Right atrium auricular region (tissue), 2 donors: ENCODE measurements around the gene ADCY1. TPM values are rescaled to one million over a fixed set of nuclear protein-coding genes. Genes with fewer than 3 reads are reported as not detected.

Source experiments
- DNase-seq: peaks from one replicate; pipeline ENCODE4 v3.0.0-alpha.2; 2019; ENCODE audit warnings: low spot score
- H3K27ac ChIP-seq, 2 donors: fragments of 200-600 bp; sonication (generic); 1 replicate in 1 of 2; 2 replicates in 1 of 2; pipeline ENCODE4 v1.5.1; 2016 to 2019
- H3K27me3 ChIP-seq, 2 donors: fragments of 200-600 bp; sonication (generic); one replicate each; pipeline versions ENCODE4 v1.5.1 to v1.6.0; 2017 to 2019
- H3K36me3 ChIP-seq: fragments of 200-600 bp; sonication (generic); one replicate; pipeline ENCODE4 v1.5.1; 2016
- H3K4me1 ChIP-seq, 2 donors: fragments of 200-600 bp; sonication (generic); one replicate each; pipeline versions ENCODE4 v1.5.1 to v1.6.0; 2017 to 2019
- H3K4me3 ChIP-seq, 2 donors: fragments of 200-600 bp; sonication (generic); 1 replicate in 1 of 2; 2 replicates in 1 of 2; pipeline ENCODE4 v1.5.1; 2017 to 2019; ENCODE audit warnings: mild to moderate bottlenecking in 1 of 2, moderate library complexity in 1 of 2
- H3K9me3 ChIP-seq, 2 donors: fragments of 200-600 bp; sonication (generic); one replicate each; pipeline ENCODE4 v1.5.1; 2019
- total RNA-seq, 2 donors: library from RNA; depleted of rRNA; stranded (reverse); fragments of >200 nt; gene quantifications; one replicate each; pipeline ENCODE4 v1.1.0, GENCODE V29; 2016
- TF ChIP-seq, protein P1 (sequence below), 2 donors: fragments of 200-600 bp; sonication (generic); IDR thresholded peaks; one replicate each; pipeline ENCODE4 v1.5.1; 2019; ENCODE audit warnings: antibody characterized with exemption in 2 of 2

ADCY1 gene
- total RNA-seq, 2 donors from 2014 or later = 2.4 to 3.2 TPM

DNA sequence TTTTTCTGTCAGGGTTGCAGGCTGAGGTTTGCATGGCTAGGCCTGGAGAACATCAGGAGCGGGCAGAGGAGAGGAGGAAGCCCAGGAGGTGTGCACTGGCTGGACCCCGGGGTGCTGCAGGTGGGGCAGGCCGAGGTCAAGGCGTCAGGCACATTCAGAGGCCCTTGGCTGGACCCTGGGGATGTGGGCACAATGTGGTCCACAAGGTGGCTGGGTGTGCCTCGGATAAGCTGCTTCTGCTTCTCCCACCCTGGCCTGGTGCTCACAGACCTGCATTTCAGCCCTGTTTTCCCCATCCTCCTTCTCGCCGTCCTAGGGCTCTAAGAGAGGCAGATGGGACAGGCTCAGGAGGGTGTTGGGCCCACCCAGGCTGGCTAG lies 108.2 kb downstream of the ADCY1 start:
- no peaks in the 10 kb centered on the region for H3K27me3 ChIP-seq

DNA sequence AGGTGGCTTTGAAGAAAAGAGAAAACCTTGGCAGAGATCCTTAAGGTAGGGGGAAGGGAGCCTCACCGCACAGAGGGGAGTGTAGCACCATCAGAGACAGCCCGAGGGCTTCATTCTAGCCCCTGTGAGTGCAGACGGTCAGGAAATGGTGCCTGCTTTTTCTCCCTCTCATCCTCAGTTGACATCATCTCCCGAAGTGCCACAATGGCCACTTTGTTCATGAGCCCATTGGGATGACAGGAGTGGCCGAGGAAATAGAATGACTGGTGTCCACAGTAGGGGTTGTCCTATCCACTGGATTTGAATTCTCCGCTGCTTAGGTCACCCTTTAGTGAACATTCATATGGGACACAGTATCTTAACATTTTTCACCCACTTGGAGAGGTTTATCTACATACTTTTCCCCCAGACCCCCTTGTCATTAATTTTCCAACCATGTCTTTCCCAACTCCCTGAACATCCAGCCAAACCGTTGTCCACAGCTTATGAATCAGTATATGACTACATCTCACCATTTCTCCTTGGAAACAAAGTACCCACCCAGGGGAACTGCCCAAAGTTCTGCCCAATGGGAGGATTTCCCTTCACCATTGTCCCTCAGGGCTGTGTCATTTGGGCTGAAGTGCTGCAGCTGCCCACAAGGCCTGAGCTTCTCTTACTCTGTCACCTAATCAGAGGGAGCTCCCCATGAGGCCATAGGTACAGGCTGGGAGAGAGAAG lies 108.8 kb downstream of the ADCY1 start:
- Histone ChIP-seq H3K27ac (no peak overlapping the region), H3K4me3 (no peak overlapping the region), H3K36me3 (no peaks in the 10 kb centered on the region), H3K9me3 (no peaks in the 10 kb centered on the region), H3K4me1 (no peaks in the 10 kb centered on the region), H3K27me3 (no peaks in the 10 kb centered on the region)
- DNase-seq = peak; percentile 48
- TF ChIP-seq, protein P1, sequence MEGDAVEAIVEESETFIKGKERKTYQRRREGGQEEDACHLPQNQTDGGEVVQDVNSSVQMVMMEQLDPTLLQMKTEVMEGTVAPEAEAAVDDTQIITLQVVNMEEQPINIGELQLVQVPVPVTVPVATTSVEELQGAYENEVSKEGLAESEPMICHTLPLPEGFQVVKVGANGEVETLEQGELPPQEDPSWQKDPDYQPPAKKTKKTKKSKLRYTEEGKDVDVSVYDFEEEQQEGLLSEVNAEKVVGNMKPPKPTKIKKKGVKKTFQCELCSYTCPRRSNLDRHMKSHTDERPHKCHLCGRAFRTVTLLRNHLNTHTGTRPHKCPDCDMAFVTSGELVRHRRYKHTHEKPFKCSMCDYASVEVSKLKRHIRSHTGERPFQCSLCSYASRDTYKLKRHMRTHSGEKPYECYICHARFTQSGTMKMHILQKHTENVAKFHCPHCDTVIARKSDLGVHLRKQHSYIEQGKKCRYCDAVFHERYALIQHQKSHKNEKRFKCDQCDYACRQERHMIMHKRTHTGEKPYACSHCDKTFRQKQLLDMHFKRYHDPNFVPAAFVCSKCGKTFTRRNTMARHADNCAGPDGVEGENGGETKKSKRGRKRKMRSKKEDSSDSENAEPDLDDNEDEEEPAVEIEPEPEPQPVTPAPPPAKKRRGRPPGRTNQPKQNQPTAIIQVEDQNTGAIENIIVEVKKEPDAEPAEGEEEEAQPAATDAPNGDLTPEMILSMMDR (IDR thresholded peaks at IDR 0.05) = no peak

More for the DNA sequence above, 108.2 kb downstream of the ADCY1 start:
- Histone ChIP-seq H3K4me3 (no peak overlapping the region), H3K36me3 (no peaks in the 10 kb centered on the region), H3K4me1 (no peaks in the 10 kb centered on the region), H3K27ac (no peak overlapping the region), H3K9me3 (no peaks in the 10 kb centered on the region)
- TF ChIP-seq, protein P1 (IDR thresholded peaks at IDR 0.05) = no peak
- peak; percentile 28 for DNase-seq

GRCh38 chr7:45683556-45684148 lies 109.5 kb downstream of the ADCY1 start:
- TF ChIP-seq, protein P1 (IDR thresholded peaks at IDR 0.05) = no peak
- no peak overlapping the region for H3K27ac ChIP-seq
- H3K4me1 ChIP-seq = no peaks in the 10 kb centered on the region
- H3K9me3 ChIP-seq = no peaks in the 10 kb centered on the region
- no peak overlapping the region for H3K4me3 ChIP-seq
- H3K27me3 ChIP-seq = no peaks in the 10 kb centered on the region
- DNase-seq = peak; percentile 42
- H3K36me3 ChIP-seq = no peaks in the 10 kb centered on the region

GRCh38 chr7:45684910-45685618 lies 110.9 kb downstream of the ADCY1 start:
- TF ChIP-seq, protein P1 (IDR thresholded peaks at IDR 0.05) = no peak
- peak; percentile 36 for DNase-seq
- Histone ChIP-seq H3K27ac (no peak overlapping the region), H3K36me3 (no peaks in the 10 kb centered on the region), H3K4me1 (no peaks in the 10 kb centered on the region), H3K4me3 (no peak overlapping the region), H3K9me3 (no peaks in the 10 kb centered on the region), H3K27me3 (no peaks in the 10 kb centered on the region)

- H3K4me1 ChIP-seq = no peaks in the 10 kb centered on the region
- no peak overlapping the region for H3K27ac ChIP-seq
- H3K27me3 ChIP-seq = no peaks in the 10 kb centered on the region
- no peak overlapping the region for H3K4me3 ChIP-seq
- TF ChIP-seq, protein P1 (IDR thresholded peaks at IDR 0.05) = no peak
- no peaks in the 10 kb centered on the region for H3K36me3 ChIP-seq
- DNase-seq = peak; percentile 43
- H3K9me3 ChIP-seq = no peaks in the 10 kb centered on the region
These were observed 111.6 kb downstream of the ADCY1 start for GRCh38 chr7:45685619-45686240.
